ENCODE results near the gene STAB2. TPM values are rescaled to one million over a fixed set of nuclear protein-coding genes. Genes with fewer than 3 reads are reported as not detected.

The STAB2 gene
- total RNA-seq, 4 donors from 2014 or later = under 0.01 to 2.5 (median 0.43) TPM

- DNase-seq (ENCODE audit: low spot score) (no peak), ATAC-seq (ENCODE audit: low FRiP score) (no peak)
- TF ChIP-seq, protein P1, sequence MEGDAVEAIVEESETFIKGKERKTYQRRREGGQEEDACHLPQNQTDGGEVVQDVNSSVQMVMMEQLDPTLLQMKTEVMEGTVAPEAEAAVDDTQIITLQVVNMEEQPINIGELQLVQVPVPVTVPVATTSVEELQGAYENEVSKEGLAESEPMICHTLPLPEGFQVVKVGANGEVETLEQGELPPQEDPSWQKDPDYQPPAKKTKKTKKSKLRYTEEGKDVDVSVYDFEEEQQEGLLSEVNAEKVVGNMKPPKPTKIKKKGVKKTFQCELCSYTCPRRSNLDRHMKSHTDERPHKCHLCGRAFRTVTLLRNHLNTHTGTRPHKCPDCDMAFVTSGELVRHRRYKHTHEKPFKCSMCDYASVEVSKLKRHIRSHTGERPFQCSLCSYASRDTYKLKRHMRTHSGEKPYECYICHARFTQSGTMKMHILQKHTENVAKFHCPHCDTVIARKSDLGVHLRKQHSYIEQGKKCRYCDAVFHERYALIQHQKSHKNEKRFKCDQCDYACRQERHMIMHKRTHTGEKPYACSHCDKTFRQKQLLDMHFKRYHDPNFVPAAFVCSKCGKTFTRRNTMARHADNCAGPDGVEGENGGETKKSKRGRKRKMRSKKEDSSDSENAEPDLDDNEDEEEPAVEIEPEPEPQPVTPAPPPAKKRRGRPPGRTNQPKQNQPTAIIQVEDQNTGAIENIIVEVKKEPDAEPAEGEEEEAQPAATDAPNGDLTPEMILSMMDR (IDR thresholded peaks at IDR 0.05) = no peak
Measured at GRCh38 chr12:103812789-103813188, 225.7 kb downstream of the STAB2 start.

DNA sequence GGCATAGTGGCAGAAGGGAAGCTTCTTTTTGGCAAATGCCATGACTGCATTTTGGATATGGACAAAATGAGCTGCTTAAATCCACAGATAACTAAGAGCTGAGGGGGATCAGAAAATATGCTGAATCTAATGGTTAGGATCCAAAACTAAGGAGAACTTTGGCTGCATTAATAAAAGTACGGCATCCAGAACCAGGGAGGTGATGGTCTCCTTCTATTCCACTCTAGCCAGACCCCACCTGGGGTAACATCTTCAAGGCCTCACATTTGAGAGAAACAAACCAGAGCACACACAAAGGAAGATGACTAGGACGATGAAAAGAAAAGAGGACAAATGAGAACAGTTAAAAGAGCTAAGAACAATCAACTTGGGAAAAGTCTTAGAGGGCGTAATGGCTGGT lies 226.4 kb downstream of the STAB2 start:
- DNase-seq (ENCODE audit: low spot score) (no peak), ATAC-seq (ENCODE audit: low FRiP score) (no peak)
- TF ChIP-seq, protein P1 (IDR thresholded peaks at IDR 0.05) = no peak

DNA sequence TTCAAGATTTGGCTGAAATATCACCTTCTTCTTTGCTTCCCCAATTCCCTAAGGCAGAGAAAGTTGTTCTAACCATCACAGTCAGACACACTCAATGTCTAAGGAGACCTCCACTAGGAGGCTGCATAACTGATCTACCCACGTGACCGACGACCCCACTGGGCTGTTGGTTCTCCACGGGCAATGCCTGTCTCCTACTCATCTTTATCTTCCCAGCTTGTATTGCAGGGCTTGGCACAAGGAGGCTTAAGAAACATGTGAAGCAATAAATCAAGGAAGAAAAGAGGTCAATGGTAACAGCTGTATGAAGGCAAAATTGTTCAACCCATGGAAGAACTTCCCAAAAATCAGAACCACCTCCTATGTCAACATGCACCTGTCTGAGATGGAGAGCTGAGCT lies 226.9 kb downstream of the STAB2 start:
- TF ChIP-seq, protein P1 (IDR thresholded peaks at IDR 0.05) = no peak
- no peak for ATAC-seq (ENCODE audit: low FRiP score)
- no peak for DNase-seq (ENCODE audit: low spot score)

GRCh38 chr12:103814436-103814835 lies 227.4 kb downstream of the STAB2 start:
- TF ChIP-seq, protein P1 (IDR thresholded peaks at IDR 0.05) = no peak
- DNase-seq (ENCODE audit: low spot score) (no peak), ATAC-seq (ENCODE audit: low FRiP score) (no peak)

Small RNA genes within 50 kb of the gene (small RNA-seq; reads per million reads assigned to genes)
- gene RF00096 = not detected

Other genes starting within 250 kb of the STAB2 start
- under 1 TPM in 1 of 4 donors, not detected in 3; 0.36 TPM for gene C12orf42, start 91.3 kb upstream of the STAB2 start, total RNA-seq